Neuronal stem cell (in vitro differentiated cells): ENCODE measurements around the gene SPATA46.

Experiments
- DNase-seq: peaks from one replicate; pipeline ENCODE4 v3.0.0-alpha.2; 2013; ENCODE audit warnings: low spot score
- H2AFZ ChIP-seq: one replicate; pipeline ENCODE4 v1.6.1; 2013; ENCODE audit warnings: mild to moderate bottlenecking, low read length, inconsistent platforms
- H2AK5ac ChIP-seq: 2 replicates; pipeline ENCODE4 v1.6.1; 2013; ENCODE audit warnings: low read depth, mild to moderate bottlenecking, inconsistent platforms, low read length, moderate library complexity, mixed read lengths
- H2BK120ac ChIP-seq: 2 replicates; pipeline ENCODE4 v1.6.1; 2013; ENCODE audit warnings: low read depth, mild to moderate bottlenecking, inconsistent platforms, low read length, moderate library complexity, mixed read lengths
- H2BK12ac ChIP-seq: one replicate; pipeline ENCODE4 v1.6.1; 2013; ENCODE audit warnings: low read length, inconsistent platforms
- H2BK15ac ChIP-seq: 2 replicates; pipeline ENCODE4 v1.6.1; 2013; ENCODE audit warnings: mild to moderate bottlenecking, low read length, inconsistent platforms, mixed read lengths
- H2BK5ac ChIP-seq: one replicate; pipeline ENCODE4 v1.6.1; 2013; ENCODE audit warnings: inconsistent platforms, mild to moderate bottlenecking, low read length, moderate library complexity
- H3K14ac ChIP-seq: one replicate; pipeline ENCODE4 v1.6.1; 2013; ENCODE audit warnings: low read length, inconsistent platforms
- H3K18ac ChIP-seq: 2 replicates; pipeline ENCODE4 v1.6.1; 2013; ENCODE audit warnings: low read length, inconsistent platforms
- H3K23ac ChIP-seq: 2 replicates; pipeline ENCODE4 v1.6.1; 2013; ENCODE audit warnings: low read depth, mild to moderate bottlenecking, mixed read lengths, low read length, inconsistent platforms; ENCODE audit not compliant: poor library complexity
- H3K27ac ChIP-seq: replicated peaks from 3 replicates; pipeline ENCODE4 v1.5.1; 2013; ENCODE audit warnings: low read length, inconsistent platforms
- H3K27me3 ChIP-seq, 3 experiments: 2 replicates each; pipeline ENCODE4 v1.6.1; 2013; ENCODE audit warnings: low read length in 3 of 3, mild to moderate bottlenecking in 2 of 3, inconsistent platforms in 1 of 3, low read depth in 1 of 3, mixed read lengths in 1 of 3, moderate library complexity in 1 of 3; ENCODE audit not compliant: control insufficient read depth in 3 of 3, insufficient read depth in 3 of 3
- H3K36me3 ChIP-seq, 2 donors: replicated peaks in 1 of 2; 2 replicates each; pipeline ENCODE4 v1.6.1; 2013; ENCODE audit warnings: low read length in 2 of 2; ENCODE audit not compliant: control insufficient read depth in 2 of 2, insufficient read depth in 2 of 2
- H3K4ac ChIP-seq: 2 replicates; pipeline ENCODE4 v1.6.1; 2013; ENCODE audit warnings: inconsistent platforms, mild to moderate bottlenecking, low read length, moderate library complexity
- H3K4me1 ChIP-seq, 2 donors: 1 replicate in 1 of 2; 2 replicates in 1 of 2; pipeline ENCODE4 v1.6.1; 2013; ENCODE audit warnings: low read length in 2 of 2, low read depth in 1 of 2; ENCODE audit not compliant: control insufficient read depth in 2 of 2, insufficient read depth in 1 of 2
- H3K4me2 ChIP-seq: one replicate; pipeline ENCODE4 v1.6.1; 2013; ENCODE audit warnings: mild to moderate bottlenecking, low read length, inconsistent platforms; ENCODE audit not compliant: insufficient read depth, poor library complexity, severe bottlenecking
- H3K4me3 ChIP-seq, 2 donors: 2 replicates each; pipeline ENCODE4 v1.5.1; 2013; ENCODE audit warnings: low read length in 2 of 2, mild to moderate bottlenecking in 2 of 2, inconsistent platforms in 1 of 2, moderate library complexity in 1 of 2
- H3K79me1 ChIP-seq: one replicate; pipeline ENCODE4 v1.6.1; 2013; ENCODE audit warnings: low read depth, mild to moderate bottlenecking, inconsistent platforms, low read length, moderate library complexity
- H3K9ac ChIP-seq: one replicate; pipeline ENCODE4 v1.6.1; 2013; ENCODE audit warnings: mild to moderate bottlenecking, low read depth, low read length, inconsistent platforms; ENCODE audit not compliant: poor library complexity
- H3K9me3 ChIP-seq, 2 donors: replicated peaks in 1 of 2; 2 replicates each; pipeline versions ENCODE3 to v1.6.1; 2013; ENCODE audit warnings: low read length in 2 of 2, mild to moderate bottlenecking in 2 of 2, inconsistent platforms in 1 of 2, low read depth in 1 of 2, mixed read lengths in 1 of 2, moderate library complexity in 1 of 2; ENCODE audit not compliant: control insufficient read depth in 2 of 2, insufficient read depth in 1 of 2
- H4K8ac ChIP-seq: one replicate; pipeline ENCODE4 v1.6.1; 2013; ENCODE audit warnings: low read depth, mild to moderate bottlenecking, inconsistent platforms, low read length, moderate library complexity
- H4K91ac ChIP-seq: one replicate; pipeline ENCODE4 v1.6.1; 2013; ENCODE audit warnings: low read length, low read depth, mild to moderate bottlenecking, inconsistent platforms; ENCODE audit not compliant: poor library complexity
- WGBS, 2 donors: extraction: QIAGEN DNeasy Blood & Tissue Kit; methylation state at CpG; one replicate each; pipeline ENCODE4 v1.1.7; 2013; ENCODE audit warnings: missing lambda C conversion rate in 2 of 2, mixed read lengths in 1 of 2; ENCODE audit not compliant: insufficient read length in 2 of 2, insufficient replicate concordance in 1 of 2; ENCODE audit errors: extremely low coverage in 2 of 2; 5-methylcytosine and 5-hydroxymethylcytosine counted together

Gene SPATA46

DNA sequence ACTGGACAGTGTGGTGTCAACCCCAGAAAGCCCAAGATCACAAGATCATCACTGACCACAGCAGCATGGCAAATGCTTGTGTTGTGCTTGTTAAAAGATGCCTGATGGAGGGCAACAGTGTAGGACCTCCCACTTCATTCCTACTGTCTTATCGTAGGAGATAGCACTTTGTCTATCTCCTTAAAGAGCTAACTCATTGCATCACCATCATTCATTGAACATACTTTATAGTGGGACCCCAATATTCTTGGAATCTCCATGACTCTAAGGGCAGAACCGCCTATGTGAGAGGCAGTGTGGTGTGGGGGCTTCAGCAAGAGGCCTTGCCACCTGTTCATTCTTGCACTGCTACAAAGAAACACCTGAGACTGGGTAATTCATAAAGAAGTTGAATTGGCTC lies 40.3 kb upstream of the SPATA46 start:
- H4K8ac ChIP-seq: no peak overlapping the region
- peaks cover 0 to 12% (median 0%) of the 10 kb centered on the region in 3 experiments for H3K27me3 ChIP-seq
- no peak overlapping the region for H2BK12ac ChIP-seq
- H2AFZ ChIP-seq: no peak overlapping the region
- no peaks in the 10 kb centered on the region for H3K36me3 ChIP-seq
- no peak overlapping the region for H3K27ac ChIP-seq
- H2BK5ac ChIP-seq: no peak overlapping the region
- no peak overlapping the region for H3K4me2 ChIP-seq
- no peak overlapping the region for H2AK5ac ChIP-seq
- no peak overlapping the region for H3K14ac ChIP-seq
- no peak overlapping the region for H3K9ac ChIP-seq
- DNase-seq: no peak
- no peak overlapping the region for H3K4me3 ChIP-seq
- H3K9me3 ChIP-seq: no peaks in the 10 kb centered on the region
- H3K4ac ChIP-seq: no peak overlapping the region
- H3K18ac ChIP-seq: no peak overlapping the region
- no peak overlapping the region for H2BK15ac ChIP-seq
- H2BK120ac ChIP-seq: no peak overlapping the region
- no CpG with 5 or more reads among the region's 2 CpGs for WGBS, 2 donors
- no peaks in the 10 kb centered on the region for H3K4me1 ChIP-seq
- H3K23ac ChIP-seq: no peak overlapping the region
- no peaks in the 10 kb centered on the region for H3K79me1 ChIP-seq
- no peak overlapping the region for H4K91ac ChIP-seq

DNA sequence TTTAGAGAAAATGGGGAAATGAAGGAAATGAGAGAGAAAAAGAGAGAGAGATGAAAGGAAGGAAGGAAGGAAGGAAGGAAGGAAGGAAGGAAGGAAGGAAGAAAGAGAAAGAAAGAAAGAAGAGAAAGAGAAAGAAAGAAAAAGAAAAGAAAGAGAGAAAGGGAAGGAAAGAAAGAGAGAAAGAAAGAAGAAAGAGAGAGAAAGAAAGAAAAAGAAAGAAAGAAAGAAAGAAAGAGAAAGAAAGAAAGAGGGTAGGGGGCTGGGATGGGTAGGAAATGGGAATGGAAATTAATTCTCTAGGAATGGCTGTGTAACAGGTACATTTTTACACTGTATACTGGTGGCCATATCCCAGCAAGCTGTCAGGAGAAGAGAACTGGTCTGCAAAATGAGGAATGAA lies 39.6 kb upstream of the SPATA46 start:
- Histone ChIP-seq H2BK15ac (no peak overlapping the region), H3K18ac (no peak overlapping the region), H3K9ac (no peak overlapping the region), H2AFZ (no peak overlapping the region), H2BK12ac (no peak overlapping the region), H3K4me1 (no peaks in the 10 kb centered on the region), H3K4me2 (no peak overlapping the region), H3K14ac (no peak overlapping the region), H3K36me3 (no peaks in the 10 kb centered on the region), H2BK120ac (no peak overlapping the region), H4K91ac (no peak overlapping the region), H3K79me1 (no peaks in the 10 kb centered on the region), H3K4me3 (no peak overlapping the region), H4K8ac (no peak overlapping the region), H2AK5ac (no peak overlapping the region), H3K23ac (no peak overlapping the region), H3K27me3 (peaks cover 0 to 8% (median 0%) of the 10 kb centered on the region in 3 experiments), H3K9me3 (no peaks in the 10 kb centered on the region), H3K4ac (no peak overlapping the region), H3K27ac (no peak overlapping the region), H2BK5ac (no peak overlapping the region)
- DNase-seq: no peak

DNA sequence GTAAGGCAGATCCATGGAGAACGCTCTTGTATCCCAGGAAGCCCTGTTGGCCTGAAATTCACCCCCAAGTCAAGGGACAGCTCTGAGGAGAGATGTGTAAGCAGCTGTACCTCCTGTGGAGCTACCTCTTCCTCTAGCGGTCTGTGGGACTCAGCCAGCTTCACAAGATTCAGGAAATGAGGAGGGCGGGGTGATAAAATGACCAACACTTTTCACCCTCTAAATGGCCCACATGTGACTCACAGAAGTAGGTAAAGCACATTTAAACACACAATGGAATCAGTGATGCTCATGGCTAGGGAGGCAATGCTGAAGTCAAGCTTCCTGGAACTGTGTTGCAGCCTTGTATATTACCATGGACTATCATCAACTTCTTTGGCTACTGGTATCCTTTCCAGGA lies 35.3 kb upstream of the SPATA46 start, which contains the start of gene SH2D1B:
SH2D1B (minus strand) TSS at position 135 of the 400 bp plus-strand sequence; CDS start at position 15, 120 bp downstream.
- no peak within 1 kb of the TSS for H3K27ac ChIP-seq
- no peak for DNase-seq
- H3K14ac ChIP-seq: no peak within 1 kb of the TSS
- H3K4me3 ChIP-seq: no peak within 1 kb of the TSS
- no peaks in the 10 kb centered on the region for H3K79me1 ChIP-seq
- H2BK5ac ChIP-seq: no peak within 1 kb of the TSS
- H3K9me3 ChIP-seq: no peaks in the 10 kb centered on the region
- H2BK12ac ChIP-seq: no peak within 1 kb of the TSS
- H3K27me3 ChIP-seq: peaks cover 0 to 4% (median 0%) of the 10 kb centered on the region in 3 experiments
- H2AK5ac ChIP-seq: no peak within 1 kb of the TSS
- no peak within 1 kb of the TSS for H2BK15ac ChIP-seq
- H3K9ac ChIP-seq: no peak within 1 kb of the TSS
- H3K36me3 ChIP-seq: no peaks in the 10 kb centered on the region
- no peak within 1 kb of the TSS for H3K23ac ChIP-seq
- no CpG with 5 or more reads among the region's 3 CpGs for WGBS, 2 donors
- no peak within 1 kb of the TSS for H2AFZ ChIP-seq
- H3K4me1 ChIP-seq: no peaks in the 10 kb centered on the region
- no peak within 1 kb of the TSS for H4K8ac ChIP-seq
- no peak within 1 kb of the TSS for H4K91ac ChIP-seq
- no peak within 1 kb of the TSS for H2BK120ac ChIP-seq
- H3K4ac ChIP-seq: no peak within 1 kb of the TSS
- no peak within 1 kb of the TSS for H3K18ac ChIP-seq
- H3K4me2 ChIP-seq: no peak within 1 kb of the TSS

DNA sequence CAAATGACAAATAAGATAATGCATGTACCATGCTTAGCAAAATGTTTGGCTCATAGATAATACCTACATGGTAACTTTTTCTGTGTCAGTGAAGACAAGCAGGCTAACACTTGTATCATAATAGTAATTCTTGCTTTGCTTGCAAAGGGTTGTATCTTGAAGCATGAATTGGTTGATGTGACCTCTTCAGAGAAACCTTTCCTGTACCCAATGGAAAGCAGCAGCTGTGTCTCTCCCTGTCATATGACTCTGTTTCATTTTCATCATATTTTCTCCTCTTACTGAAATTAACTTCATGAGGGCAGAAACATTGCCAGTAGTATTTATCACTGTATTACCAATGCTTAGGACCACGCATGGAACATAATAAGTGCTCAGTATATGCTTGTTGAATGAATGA lies 30.9 kb upstream of the SPATA46 start:
- Histone ChIP-seq H2AFZ (no peak overlapping the region), H3K23ac (no peak overlapping the region), H3K79me1 (no peaks in the 10 kb centered on the region), H3K36me3 (no peaks in the 10 kb centered on the region), H2BK15ac (no peak overlapping the region), H4K8ac (no peak overlapping the region), H2BK120ac (no peak overlapping the region), H3K4ac (no peak overlapping the region), H2BK5ac (no peak overlapping the region), H3K27ac (no peak overlapping the region), H3K18ac (no peak overlapping the region), H3K9me3 (no peaks in the 10 kb centered on the region), H3K4me2 (no peak overlapping the region), H4K91ac (no peak overlapping the region), H3K14ac (no peak overlapping the region), H3K4me3 (no peak overlapping the region), H2AK5ac (no peak overlapping the region), H3K27me3 (peaks cover 0 to 4% (median 0%) of the 10 kb centered on the region in 3 experiments), H2BK12ac (no peak overlapping the region), H3K4me1 (no peaks in the 10 kb centered on the region), H3K9ac (no peak overlapping the region)
- WGBS, 2 donors: no CpG with 5 or more reads among the region's 1 CpG
- DNase-seq: no peak
